T-helper 1 cell treated with Interleukin-12 subunit alpha and Interleukin-12 subunit beta and Interleukin-4 antibody, amounts not matched to agents 30 ng/mL and 1 ng/mL, for 36 hours (primary cell): ENCODE measurements around the gene TTYH1. TPM values are rescaled to one million over a fixed set of nuclear protein-coding genes. Genes with fewer than 3 reads are reported as not detected.

Experiments used
- intact Hi-C: fragments of 100-400 bp; cut with micrococcal nuclease; formaldehyde crosslinking; loops from one replicate; pipeline ENCODE4 v1.15.1; 2024
- total RNA-seq: library from RNA; stranded (reverse); gene quantifications from 2 replicates; pipeline ENCODE4 v1.2.3, GENCODE V29; 2022

TTYH1 gene
- total RNA-seq, 1 donor from 2014 or later = 2.2 TPM

DNA sequence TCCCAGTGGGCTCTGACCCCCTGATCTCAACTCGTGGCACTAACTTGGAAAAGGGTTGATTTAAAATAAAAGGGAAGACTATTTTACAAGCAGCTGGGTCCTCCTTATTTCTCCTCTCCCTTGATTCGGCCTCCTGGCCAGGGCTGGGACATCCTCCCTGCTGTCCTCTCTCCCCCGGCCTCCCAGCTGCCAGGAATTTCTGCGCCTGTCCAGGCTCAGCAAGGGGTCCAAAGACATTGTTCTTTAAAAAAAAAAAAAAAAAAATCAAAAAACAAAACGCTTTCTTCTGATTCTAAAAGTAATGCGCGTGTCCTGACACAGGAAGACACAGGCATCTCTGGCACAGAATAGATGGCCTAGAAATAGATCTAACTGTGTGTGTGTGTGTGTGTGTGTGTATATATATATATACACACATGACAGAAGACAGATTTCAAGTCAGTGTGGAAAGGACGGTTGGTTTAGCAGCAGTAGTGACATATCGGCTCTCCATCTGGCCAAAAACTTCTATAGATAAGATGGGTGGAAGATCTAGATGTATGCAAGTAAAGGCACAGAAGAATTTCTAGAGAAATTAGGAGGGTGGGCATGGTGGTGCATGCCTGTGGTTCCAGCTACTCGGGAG, 21.5 kb downstream of the TTYH1 start:
- intact Hi-C loops = no loop called here

DNA sequence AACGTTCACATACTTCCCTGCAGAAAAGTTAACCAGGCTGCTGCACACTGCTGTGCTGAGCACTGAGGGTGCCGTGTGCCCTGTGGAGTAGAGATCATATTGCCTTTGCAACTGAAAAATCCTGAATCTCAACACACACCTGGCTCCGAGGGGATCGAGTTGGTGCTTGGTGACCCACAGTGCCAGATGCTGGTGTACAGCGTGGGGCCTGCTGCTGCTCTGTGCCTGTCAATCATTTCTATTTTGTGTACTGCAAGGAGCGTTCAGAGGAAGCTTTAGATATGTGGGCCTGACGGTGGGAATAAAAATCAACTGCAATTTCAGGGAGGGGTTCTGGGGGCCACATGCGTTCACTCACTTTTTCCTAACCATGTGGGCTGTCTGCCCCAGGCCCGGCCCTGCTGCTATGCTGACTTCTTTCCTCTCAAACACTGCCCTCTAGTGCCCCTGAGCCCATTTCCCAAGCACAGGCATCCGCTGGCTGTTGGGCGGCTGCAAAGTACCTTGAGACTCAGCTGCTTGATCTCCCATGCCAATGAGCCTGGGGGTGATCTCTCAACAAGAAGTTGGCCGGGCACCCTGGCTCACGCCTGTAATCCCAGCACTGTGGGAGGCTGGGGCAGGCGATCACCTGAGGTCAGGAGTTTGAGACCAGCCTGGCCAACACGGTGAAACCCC, 24.0 kb downstream of the TTYH1 start:
- intact Hi-C loops = no loop called here

DNA sequence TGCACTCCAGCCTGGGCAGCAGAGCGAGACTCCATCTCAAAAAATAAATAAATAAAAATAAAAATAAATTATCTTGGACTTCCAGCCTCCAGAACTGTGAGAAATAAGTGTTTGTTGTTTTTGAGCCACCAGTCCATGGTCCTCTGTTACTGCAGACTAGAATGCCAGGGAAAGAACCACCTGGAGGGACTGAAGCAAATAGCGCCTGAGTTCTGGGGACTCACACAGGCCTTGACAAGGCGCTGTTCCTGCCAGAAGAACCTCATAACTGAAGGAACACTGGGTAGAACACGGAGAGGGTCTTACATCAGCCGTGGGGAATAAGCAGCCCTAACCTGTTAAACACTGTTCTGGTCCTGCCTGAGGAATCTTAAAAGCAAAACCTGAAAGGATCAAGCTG, 25.4 kb downstream of the TTYH1 start:
- intact Hi-C loops = no loop called here

DNA sequence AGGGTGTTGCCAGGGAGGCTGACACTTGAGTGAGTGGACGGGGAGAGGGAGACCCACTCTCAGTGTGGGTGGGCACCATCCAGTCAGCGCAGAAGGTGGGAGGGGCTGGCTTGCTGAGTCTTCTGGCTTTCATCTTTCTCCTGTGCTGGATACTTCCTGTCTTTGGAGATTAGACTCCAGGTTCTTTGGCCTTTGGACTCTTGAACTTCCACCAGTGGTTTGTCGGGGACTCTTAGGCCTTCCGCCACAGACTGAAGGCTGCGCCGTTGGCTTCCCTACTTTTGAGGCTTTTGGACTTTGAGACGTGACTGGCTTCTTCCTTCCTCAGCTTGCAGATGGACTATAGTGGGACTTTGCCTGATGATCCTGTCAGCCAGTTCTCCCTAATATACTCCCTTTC, 29.5 kb downstream of the TTYH1 start:
- intact Hi-C loops = loop anchor here (5.0 kb wide), 1 partner anchor 117 kb away; no protein-coding TSS in a partner anchor

DNA sequence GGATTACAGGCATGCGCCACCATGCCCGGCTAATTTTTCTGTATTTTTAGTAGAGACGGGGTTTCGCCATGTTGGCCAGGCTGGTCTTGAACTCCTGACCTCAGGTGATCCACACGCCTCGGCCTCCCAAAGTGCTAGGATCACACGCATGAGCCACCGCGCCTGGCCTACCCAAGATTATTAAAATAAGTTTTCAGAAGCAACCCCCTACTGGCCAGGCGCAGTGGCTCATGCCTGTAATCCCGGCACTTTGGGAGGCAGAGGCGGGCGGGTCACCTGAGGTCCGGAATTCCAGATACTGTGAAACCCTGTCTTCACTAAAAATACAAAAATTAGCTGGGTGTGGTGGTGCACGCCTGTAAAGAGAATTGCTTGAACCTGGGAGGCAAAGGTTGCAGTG, 31.1 kb downstream of the TTYH1 start:
- intact Hi-C loops = loop anchor here (5.0 kb wide), 1 partner anchor 119 kb away; no protein-coding TSS in a partner anchor

DNA sequence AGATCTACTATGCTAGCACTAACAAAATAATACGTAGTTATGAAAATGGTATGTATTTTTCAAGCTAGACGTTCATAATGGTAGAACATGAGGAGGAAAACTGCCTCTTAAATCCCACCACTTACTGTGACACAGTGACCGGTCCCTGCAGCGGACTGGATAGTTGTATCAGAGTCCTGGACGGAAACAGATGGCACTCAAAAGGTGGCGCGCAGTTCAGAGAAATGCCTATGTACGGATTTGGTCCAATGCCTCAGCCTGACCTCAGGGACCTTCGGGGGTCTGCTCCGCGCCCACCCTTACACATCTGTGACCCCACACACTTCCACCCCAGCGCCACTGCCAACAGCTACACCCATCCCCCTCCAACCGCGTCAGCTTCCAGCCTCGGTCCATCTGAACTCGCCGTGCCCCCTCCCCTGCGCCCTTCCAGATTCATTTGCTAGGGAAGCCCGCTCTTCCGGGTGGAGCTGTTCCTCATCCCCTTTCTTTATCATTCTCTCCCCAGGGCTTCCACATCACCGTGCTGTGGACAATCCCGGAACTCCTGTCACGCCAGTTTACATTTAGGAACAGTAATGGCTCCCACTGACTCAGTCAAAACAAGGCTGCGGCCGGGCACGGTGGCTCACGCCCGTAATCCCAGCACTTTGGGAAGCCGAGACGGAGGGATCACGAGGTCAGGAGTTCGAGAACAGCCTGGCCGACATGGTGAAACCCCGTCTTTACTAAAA, 32.9 kb downstream of the TTYH1 start:
- intact Hi-C loops = loop anchor here (2.0 to 5.0 kb wide), 4 partner anchors 17 to 581 kb away; partner anchors contain the start of genes LENG1 and MYADM

DNA sequence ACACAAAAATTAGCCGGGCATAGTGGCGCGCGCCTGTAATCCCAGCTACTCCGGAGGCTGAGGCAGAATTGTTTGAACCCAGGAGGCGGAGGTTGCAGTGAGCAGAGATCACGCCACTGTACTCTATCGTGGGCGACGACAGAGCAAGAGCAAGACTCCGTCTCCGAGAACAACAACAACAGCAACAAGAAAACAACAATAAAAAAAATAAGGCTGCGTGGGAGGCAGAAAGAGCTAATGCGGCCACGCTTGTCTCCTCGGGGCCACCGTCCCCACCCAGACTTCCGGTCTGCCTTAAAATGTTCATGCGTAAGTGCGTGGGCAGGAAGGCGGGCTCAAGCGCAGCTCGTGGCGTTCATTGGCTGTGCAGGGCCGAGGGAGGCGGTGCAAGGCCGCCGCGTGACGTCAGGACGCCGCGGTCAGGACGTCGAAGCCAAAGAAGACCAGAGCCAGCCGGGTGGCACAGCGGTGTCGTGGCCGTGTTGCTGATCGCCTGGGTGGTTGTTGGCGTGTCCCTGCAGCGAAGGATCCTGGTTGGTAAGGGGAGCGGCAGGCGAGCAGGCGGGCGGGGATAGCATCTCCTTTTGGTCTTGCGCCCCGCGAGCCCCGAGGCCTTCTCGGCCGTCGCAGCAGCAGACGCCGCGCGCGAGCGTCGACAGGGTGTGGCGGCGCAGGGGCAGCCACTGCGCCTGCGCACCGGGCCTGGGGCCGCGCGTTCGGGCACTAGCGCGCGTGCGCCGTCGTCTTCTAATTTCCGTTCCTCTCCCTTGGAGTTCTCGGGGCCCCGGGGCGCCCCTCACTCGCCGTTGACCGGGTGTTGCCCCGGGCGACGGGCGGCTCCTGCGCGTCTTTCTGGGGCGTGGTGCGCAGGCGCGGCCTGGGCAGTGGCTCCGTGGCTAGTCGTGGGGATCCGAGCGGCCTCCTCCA, 33.8 kb downstream of the TTYH1 start, which contains the start of gene LENG8:
TSS of gene LENG8 (plus strand) at position 426 of the 927 bp plus-strand sequence. CDS start 2,146 bp downstream, outside the sequence.
- intact Hi-C loops = loop anchor here (1.0 to 5.0 kb wide), 10 partner anchors 14 to 1150 kb away; partner anchors contain the start of genes FIZ1, LENG1, LENG9 and MBOAT7

DNA sequence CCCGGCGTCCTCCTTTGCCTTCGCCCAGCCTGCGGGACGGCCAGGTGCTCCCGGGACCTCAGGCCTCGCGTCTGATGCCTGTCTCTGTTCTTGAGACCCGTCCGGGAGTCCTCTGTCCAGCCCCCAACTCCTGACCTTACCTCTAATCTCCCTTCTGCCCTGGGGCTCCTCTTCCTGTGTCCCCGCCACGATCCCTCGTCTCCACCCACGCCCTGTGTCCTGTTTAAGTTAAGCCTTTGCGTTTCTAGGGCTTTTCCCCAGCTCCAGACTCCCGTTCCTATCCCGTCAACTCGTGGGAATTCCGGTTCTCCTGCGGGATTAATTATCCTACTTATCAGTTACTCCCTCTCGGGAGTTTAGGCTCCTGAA, 34.4 kb downstream of the TTYH1 start:
- intact Hi-C loops = loop anchor here (1.0 to 5.0 kb wide), 10 partner anchors 14 to 1150 kb away; partner anchors contain the start of genes FIZ1, LENG1, LENG9 and MBOAT7

DNA sequence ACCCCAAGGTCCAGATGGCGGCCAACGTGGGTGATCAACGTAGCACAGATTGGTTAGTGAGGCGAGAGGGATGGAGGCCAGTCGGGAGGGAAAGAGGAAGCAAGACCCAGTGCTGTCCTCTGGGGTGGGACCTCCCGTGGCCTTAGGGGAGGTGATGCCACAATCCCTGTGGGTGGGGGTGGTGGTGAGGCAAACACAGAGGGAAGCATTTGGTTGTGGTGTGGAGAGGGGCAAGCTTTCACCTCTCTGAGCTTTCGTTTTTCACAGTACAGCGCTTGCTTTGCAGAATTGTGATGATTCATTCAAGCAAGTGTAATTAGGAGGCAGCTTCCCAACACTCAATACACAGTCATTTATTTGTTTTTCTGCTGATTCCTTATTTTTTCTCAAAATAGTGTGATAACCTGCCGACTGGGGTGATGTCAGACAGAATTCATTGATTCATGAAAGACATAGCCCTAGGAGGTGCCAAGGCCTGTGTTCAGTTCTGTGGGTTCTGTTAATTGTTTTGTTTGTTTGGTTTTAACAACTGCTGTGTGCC, 36.1 kb downstream of the TTYH1 start:
- intact Hi-C loops = no loop called here

DNA sequence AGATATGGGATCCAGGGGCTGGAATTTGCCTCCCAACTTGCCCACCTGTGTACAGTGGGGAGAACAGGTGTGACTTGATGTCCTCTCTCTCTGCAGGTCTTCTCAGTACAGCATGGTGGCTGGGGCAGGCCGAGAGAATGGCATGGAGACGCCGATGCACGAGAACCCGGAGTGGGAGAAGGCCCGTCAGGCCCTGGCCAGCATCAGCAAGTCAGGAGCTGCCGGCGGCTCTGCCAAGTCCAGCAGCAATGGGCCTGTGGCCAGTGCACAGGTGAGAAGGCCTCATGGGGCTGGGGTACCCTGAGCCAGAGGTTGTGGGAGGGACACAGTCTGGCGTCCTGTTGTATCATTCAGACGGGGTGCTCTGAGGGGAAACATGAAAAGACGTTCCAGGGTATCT, 36.7 kb downstream of the TTYH1 start:
- intact Hi-C loops = no loop called here

DNA sequence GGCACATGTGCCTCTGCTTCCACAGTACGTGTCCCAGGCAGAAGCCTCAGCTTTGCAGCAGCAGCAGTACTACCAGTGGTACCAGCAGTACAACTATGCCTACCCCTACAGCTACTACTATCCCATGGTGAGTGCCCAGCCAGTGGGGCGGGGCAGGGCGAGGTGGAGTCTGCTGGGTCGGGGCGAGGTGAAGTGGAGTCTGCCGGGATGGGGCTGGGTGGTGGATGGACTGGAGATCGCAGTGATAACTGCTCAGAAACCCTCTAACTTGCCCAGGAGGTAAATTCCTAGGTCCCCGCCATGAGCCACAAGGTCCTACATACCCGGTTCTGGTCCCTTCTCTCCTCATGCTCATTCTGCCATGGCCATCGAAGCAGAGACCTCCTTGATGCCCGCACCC, 37.4 kb downstream of the TTYH1 start:
- intact Hi-C loops = no loop called here

DNA sequence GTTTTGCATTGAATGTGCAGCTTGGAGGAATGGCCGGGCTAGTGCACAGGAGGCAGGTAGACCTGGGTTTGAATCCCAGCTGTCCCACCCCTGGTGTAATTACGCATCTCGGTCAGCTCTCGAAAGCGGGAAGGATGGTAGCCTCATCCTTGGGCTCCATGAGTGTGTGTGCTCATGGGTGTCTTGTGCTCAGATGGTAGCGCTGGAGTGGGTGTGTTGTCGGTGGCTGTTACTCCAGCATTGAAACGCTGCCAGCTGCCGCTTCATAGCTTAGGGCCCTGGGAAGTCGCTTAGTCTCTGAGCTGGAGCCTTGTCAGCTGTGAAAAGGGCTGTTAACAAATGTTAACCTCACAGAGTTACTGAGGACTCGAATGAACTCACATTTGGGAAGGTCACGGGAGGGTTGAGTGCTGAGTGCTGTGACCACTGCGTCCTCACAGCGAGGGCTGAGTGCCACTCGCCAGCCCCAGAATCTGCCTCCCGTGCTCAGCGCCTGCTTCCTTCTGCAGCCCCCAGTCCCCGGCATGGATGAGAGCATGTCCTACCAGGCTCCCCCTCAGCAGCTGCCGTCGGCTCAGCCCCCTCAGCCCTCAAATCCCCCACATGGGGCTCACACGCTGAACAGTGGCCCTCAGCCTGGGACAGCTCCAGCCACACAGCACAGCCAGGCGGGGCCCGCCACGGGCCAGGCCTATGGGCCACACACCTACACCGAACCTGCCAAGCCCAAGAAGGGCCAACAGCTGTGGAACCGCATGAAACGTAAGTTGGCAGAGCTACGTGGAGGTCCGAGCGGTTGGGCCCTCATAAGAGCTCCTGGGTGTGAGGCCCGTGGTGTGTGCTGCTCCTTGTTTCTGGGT, 38.9 kb downstream of the TTYH1 start:
- intact Hi-C loops = no loop called here

DNA sequence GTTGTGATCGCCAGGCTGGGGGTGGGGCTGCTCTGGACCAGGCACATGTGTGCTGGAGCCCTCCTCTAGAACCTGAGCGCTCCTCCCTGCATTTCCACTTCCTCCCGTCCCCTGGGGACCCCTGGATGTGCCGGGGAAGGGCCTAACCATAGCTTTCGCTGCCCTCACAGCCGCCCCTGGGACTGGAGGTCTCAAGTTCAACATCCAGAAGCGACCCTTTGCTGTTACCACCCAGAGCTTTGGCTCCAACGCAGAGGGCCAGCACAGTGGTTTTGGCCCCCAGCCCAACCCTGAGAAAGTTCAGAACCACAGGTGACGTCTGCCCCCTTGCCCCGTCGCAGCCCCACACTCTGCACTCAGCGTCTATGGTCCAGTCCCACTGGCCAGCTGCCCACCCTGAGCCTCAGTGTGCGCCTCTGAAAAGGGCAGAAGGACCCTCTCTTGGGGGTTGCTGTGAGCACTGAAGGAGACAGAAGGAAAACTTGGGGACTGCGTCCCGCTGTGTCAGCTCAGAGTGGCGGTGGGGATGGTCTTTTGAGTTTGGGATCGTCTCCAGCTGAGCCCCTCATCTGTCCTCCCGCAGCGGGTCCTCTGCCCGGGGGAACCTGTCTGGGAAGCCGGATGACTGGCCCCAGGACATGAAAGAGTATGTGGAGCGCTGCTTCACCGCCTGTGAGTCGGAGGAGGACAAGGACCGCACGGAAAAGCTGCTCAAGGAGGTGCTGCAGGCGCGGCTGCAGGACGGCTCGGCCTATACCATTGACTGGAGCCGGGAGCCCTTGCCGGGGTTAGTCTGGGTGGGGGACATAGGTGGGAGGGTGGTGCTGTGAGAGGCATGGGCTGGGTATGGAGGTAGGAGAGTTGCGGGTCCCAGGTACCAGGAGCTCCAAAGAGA, 39.8 kb downstream of the TTYH1 start:
- intact Hi-C loops = no loop called here

DNA sequence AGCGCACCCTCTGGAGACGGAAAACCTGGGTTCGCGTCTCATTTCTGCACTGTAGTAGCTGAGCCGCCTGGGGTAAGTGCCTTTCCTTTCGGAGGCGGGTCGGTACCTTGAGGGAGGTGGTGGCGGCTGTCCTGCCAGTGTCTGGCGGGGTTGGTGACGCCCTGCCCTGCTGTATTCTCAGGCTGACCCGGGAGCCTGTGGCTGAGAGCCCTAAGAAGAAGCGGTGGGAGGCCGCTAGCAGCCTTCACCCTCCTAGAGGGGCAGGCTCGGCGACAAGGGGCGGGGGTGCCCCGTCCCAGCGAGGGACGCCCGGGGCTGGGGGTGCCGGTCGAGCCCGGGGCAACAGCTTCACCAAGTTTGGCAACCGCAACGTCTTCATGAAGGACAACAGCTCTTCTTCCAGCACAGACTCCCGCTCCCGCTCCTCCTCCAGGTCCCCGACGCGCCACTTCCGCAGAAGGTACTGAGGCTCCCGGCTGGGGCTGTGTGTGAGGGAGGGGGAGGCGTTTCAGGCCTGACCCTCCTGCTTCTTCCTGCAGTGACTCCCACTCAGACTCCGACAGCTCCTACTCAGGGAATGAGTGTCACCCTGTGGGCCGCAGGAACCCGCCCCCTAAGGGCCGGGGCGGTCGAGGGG, 40.6 kb downstream of the TTYH1 start:
- intact Hi-C loops = no loop called here

DNA sequence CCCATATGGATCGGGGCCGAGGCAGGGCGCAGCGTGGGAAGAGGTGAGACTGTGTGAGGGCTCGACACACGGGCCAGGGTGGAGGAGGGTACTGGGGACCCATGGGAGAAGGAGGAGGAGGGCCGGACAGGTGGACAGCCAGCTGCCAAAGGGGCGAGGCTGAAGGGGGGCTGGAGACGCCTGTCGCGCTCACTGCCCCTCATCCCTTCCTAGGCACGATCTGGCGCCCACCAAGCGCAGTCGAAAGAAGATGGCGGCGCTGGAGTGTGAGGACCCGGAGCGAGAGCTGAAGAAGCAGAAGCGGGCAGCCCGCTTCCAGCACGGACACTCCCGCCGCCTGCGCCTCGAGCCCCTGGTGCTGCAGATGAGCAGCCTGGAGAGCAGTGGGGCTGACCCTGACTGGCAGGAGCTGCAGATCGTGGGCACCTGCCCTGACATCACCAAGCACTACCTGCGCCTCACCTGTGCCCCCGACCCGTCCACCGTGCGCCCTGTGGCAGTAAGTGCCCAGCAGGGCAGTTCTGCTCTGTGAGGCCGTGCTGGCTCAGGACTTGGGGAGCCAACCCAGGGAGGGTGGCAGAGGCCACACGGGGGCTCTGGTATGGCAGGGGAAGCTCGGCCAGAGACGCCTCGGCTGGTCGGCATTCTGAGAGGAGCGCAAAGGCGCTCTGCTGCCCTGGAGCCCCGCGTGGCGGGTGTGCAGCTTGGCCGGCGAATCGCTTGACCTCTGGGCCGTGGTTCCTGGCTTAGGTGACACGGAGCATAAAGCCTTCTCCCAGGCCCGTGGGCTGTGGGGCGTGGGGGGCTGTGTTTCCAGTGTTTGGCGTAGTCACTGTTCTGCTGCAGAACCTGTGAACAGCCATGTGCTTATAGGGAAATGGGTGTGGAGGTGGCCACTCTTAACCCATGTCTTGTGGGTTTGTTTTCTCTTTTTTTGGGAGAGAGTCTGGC, 41.4 kb downstream of the TTYH1 start:
- intact Hi-C loops = no loop called here

DNA sequence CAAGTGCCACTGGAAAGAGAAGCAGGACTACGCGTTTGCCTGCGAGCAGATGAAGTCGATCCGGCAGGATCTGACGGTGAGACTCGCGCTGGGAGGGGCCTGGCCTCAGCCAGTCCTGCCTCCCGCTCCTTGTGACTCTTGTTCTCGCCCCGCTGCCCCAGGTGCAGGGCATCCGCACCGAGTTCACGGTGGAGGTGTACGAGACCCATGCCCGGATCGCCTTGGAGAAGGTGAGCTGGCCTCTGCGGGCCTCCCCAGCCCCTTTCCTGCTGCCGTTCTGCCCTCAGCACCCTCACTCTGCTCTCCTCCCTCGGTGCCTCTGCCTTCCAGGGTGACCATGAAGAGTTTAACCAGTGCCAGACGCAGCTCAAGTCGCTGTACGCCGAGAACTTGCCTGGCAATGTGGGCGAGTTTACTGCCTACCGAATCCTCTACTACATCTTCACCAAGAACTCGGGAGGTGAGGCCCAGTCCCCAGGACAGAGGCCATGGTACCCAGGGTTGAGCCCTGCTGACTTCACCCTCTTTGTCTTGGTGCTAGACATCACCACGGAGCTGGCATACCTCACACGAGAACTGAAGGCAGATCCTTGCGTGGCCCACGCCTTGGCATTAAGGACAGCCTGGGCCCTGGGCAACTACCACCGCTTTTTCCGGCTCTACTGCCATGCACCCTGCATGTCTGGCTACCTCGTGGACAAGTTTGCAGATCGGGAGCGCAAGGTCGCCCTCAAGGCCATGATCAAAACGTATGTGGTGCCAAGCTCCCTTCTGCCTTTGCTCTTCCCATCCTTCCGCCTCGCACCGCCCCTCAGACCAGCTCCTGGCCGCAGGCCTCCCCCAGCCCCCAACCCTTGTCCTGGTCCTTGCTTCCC, 42.7 kb downstream of the TTYH1 start:
- intact Hi-C loops = no loop called here
